Peyer's patch (tissue), 4 donors: ENCODE data around the gene ABHD17B. TPM values are rescaled to one million over a fixed set of nuclear protein-coding genes. Genes with fewer than 3 reads are reported as not detected.

ENCODE experiments used
- DNase-seq, 3 donors: peaks; one replicate each; pipeline ENCODE4 v3.0.0-alpha.2; 2017 to 2019
- H3K27ac ChIP-seq, 4 donors: fragments of 200-600 bp; sonication (generic); one replicate each; pipeline ENCODE4 v1.5.1; 2016 to 2019
- H3K27me3 ChIP-seq, 2 donors: fragments of 200-600 bp; sonication (generic); one replicate each; pipeline ENCODE4 v1.5.1; 2019
- H3K36me3 ChIP-seq, 3 donors: fragments of 200-600 bp; sonication (generic); one replicate each; pipeline ENCODE4 v1.5.1; 2016 to 2019
- H3K4me1 ChIP-seq, 4 donors: fragments of 200-600 bp; sonication (generic); one replicate each; pipeline ENCODE4 v1.5.1; 2016 to 2019
- H3K4me3 ChIP-seq, 4 donors: fragments of 200-600 bp; sonication (generic); 1 replicate in 3 of 4; 2 replicates in 1 of 4; pipeline ENCODE4 v1.5.1; 2016 to 2019; ENCODE audit warnings: mild to moderate bottlenecking in 1 of 4
- H3K9me3 ChIP-seq, 4 donors: fragments of 200-600 bp; sonication (generic); one replicate each; pipeline ENCODE4 v1.5.1; 2016 to 2019; ENCODE audit warnings: mild to moderate bottlenecking in 1 of 4
- CTCF ChIP-seq, 6 experiments: fragments of 450-650 bp in 4 of 6; fragments of 200-600 bp in 2 of 6; sonication (generic) in 1 of 6; IDR thresholded peaks; one replicate each; pipeline ENCODE4 v1.5.1; 2017 to 2019; ENCODE audit warnings: antibody characterized with exemption in 6 of 6, mild to moderate bottlenecking in 3 of 6, moderate library complexity in 1 of 6
- POLR2A ChIP-seq, 2 donors: fragments of 450-650 bp; IDR thresholded peaks; one replicate each; pipeline ENCODE4 v1.5.1; 2017; ENCODE audit warnings: antibody characterized with exemption in 2 of 2, mild to moderate bottlenecking in 2 of 2, moderate library complexity in 2 of 2
- total RNA-seq, 4 donors: library from RNA; depleted of rRNA; stranded (reverse); fragments of >200 nt; gene quantifications; one replicate each; pipeline ENCODE4 v1.1.0, GENCODE V29; 2016

ABHD17B gene
- total RNA-seq, 4 donors from 2014 or later, result 23.9 to 39.1 (median 34.0) TPM

- Histone ChIP-seq H3K27me3 (no peaks in the 10 kb centered on the region), H3K4me1 (peaks cover 0 to 28% (median 6%) of the 10 kb centered on the region in 4 donors), H3K9me3 (no peaks in the 10 kb centered on the region), H3K27ac (peak overlapping the region; percentile 79 to 96 (median 96)), H3K4me3 (peak overlapping the region; percentile 77 to 98 (median 95)), H3K36me3 (no peaks in the 10 kb centered on the region)
- TF ChIP-seq POLR2A (IDR thresholded peaks at IDR 0.05), result no peak
- TF ChIP-seq CTCF (IDR thresholded peaks at IDR 0.05), result no peak
- DNase-seq, result no peak
Measured at GRCh38 chr9:71911908-71912335, 929 bp upstream of the ABHD17B start.

- peaks cover 0 to 6% (median 0%) of the 10 kb centered on the region in 3 donors for H3K36me3 ChIP-seq
- H3K27me3 ChIP-seq, result no peaks in the 10 kb centered on the region
- H3K27ac ChIP-seq, result peak overlapping the region; percentile 78 to 96 (median 96)
- H3K4me3 ChIP-seq, result peak overlapping the region; percentile 77 to 98 (median 95)
- peaks cover 0 to 28% (median 6%) of the 10 kb centered on the region in 4 donors for H3K4me1 ChIP-seq
- no peak for DNase-seq
- H3K9me3 ChIP-seq, result no peaks in the 10 kb centered on the region
- TF ChIP-seq POLR2A (IDR thresholded peaks at IDR 0.05), result no peak
- no peak for TF ChIP-seq CTCF (IDR thresholded peaks at IDR 0.05)
Measured at GRCh38 chr9:71910650-71911060, 338 bp downstream of the ABHD17B start.

GRCh38 chr9:71909887-71910649, 925 bp downstream of the ABHD17B start:
- H3K36me3 ChIP-seq, result peaks cover 0 to 6% (median 0%) of the 10 kb centered on the region in 3 donors
- peak overlapping the region; percentile 78 to 96 (median 96) for H3K27ac ChIP-seq
- H3K9me3 ChIP-seq, result no peaks in the 10 kb centered on the region
- peaks cover 0 to 28% (median 6%) of the 10 kb centered on the region in 4 donors for H3K4me1 ChIP-seq
- peak; percentile 34 to 80 (median 74) for DNase-seq
- no peak for TF ChIP-seq POLR2A (IDR thresholded peaks at IDR 0.05)
- no peak for TF ChIP-seq CTCF (IDR thresholded peaks at IDR 0.05)
- peak overlapping the region; percentile 77 to 98 (median 95) for H3K4me3 ChIP-seq
- H3K27me3 ChIP-seq, result no peaks in the 10 kb centered on the region

GRCh38 chr9:71908825-71909224, 2.2 kb downstream of the ABHD17B start:
- DNase-seq, result no peak
- peak overlapping the region in 2 of 4 donors; percentile 77 to 98 for H3K4me3 ChIP-seq
- no peak for TF ChIP-seq CTCF (IDR thresholded peaks at IDR 0.05)

GRCh38 chr9:71904076-71904475, 6.9 kb downstream of the ABHD17B start:
- Histone ChIP-seq H3K4me3 (no peak overlapping the region), H3K27ac (no peak overlapping the region), H3K9me3 (no peaks in the 10 kb centered on the region), H3K36me3 (peaks cover 0 to 6% (median 0%) of the 10 kb centered on the region in 3 donors), H3K27me3 (no peaks in the 10 kb centered on the region), H3K4me1 (peaks cover 0 to 8% (median 2%) of the 10 kb centered on the region in 4 donors)
- TF ChIP-seq CTCF (IDR thresholded peaks at IDR 0.05) (no peak), POLR2A (IDR thresholded peaks at IDR 0.05) (no peak)
- no peak for DNase-seq

More at GRCh38 chr9:71908825-71909224, 2.2 kb downstream of the ABHD17B start:
- peaks cover 0 to 28% (median 6%) of the 10 kb centered on the region in 4 donors for H3K4me1 ChIP-seq
- peaks cover 0 to 6% (median 0%) of the 10 kb centered on the region in 3 donors for H3K36me3 ChIP-seq
- H3K27me3 ChIP-seq, result no peaks in the 10 kb centered on the region
- H3K27ac ChIP-seq, result no peak overlapping the region
- no peaks in the 10 kb centered on the region for H3K9me3 ChIP-seq
